Neural progenitor cell (in vitro differentiated cells): ENCODE data around the gene CNOT9. TPM values are rescaled to one million over a fixed set of nuclear protein-coding genes. Genes with fewer than 3 reads are reported as not detected.
A peak's percentile ranks its signal among the peaks of the same experiment; 100 is the strongest.
"Not testable (repeated sequence)": the region's sequence is repeated elsewhere in the genome, so short reads cannot be mapped to it uniquely, and the experiment has no call there.

ENCODE experiments used
- DNase-seq: peaks from one replicate; pipeline ENCODE4 v3.0.0-alpha.2; 2016; ENCODE audit warnings: low spot score
- H2AFZ ChIP-seq: fragments of 200-600 bp; sonication (generic); replicated peaks from 2 replicates; pipeline ENCODE4 v1.6.1; 2016; ENCODE audit warnings: antibody characterized with exemption
- H3F3A ChIP-seq: fragments of 200-600 bp; sonication (generic); 2 replicates; pipeline ENCODE4 v1.6.1; 2016; ENCODE audit warnings: antibody characterized with exemption, low read depth
- H3K27ac ChIP-seq: fragments of 200-600 bp; sonication (generic); 2 replicates; pipeline ENCODE4 v1.5.1; 2016; ENCODE audit warnings: mild to moderate bottlenecking
- H3K27me3 ChIP-seq: fragments of 200-600 bp; sonication (generic); 2 replicates; pipeline ENCODE4 v1.6.1; 2016; ENCODE audit warnings: mild to moderate bottlenecking, moderate library complexity
- H3K36me3 ChIP-seq: fragments of 200-600 bp; sonication (generic); 2 replicates; pipeline ENCODE4 v1.5.1; 2016
- H3K4me1 ChIP-seq: fragments of 200-600 bp; sonication (generic); 2 replicates; pipeline ENCODE4 v1.6.1; 2016; ENCODE audit warnings: mixed run types
- H3K4me2 ChIP-seq: fragments of 200-600 bp; sonication (generic); 2 replicates; pipeline ENCODE4 v1.6.1; 2016
- H3K4me3 ChIP-seq: fragments of 200-600 bp; sonication (generic); 2 replicates; pipeline ENCODE4 v1.5.1; 2016
- H3K79me2 ChIP-seq: fragments of 200-600 bp; sonication (generic); 2 replicates; pipeline ENCODE4 v1.6.1; 2016; ENCODE audit warnings: low read depth
- H3K9ac ChIP-seq: fragments of 200-600 bp; sonication (generic); 2 replicates; pipeline ENCODE4 v1.6.1; 2016
- H3K9me3 ChIP-seq: fragments of 200-600 bp; sonication (generic); 2 replicates; pipeline ENCODE4 v1.5.1; 2016; ENCODE audit warnings: low read depth
- H4K20me1 ChIP-seq: fragments of 200-600 bp; sonication (generic); 2 replicates; pipeline ENCODE4 v1.6.1; 2016; ENCODE audit warnings: low read depth
- H3K27ac Mint-ChIP-seq: 3 replicates; pipeline ENCODE4 v1.8.0; 2021; ENCODE audit warnings: mixed read lengths
- H3K27me3 Mint-ChIP-seq: 2 replicates; pipeline ENCODE4 v1.8.0; 2022; ENCODE audit warnings: low read depth, mild to moderate bottlenecking, inconsistent platforms, moderate library complexity, mixed read lengths; ENCODE audit not compliant: insufficient read depth
- H3K36me3 Mint-ChIP-seq: 3 replicates; pipeline ENCODE4 v1.8.0; 2021; ENCODE audit warnings: mixed read lengths
- H3K4me1 Mint-ChIP-seq: 3 replicates; pipeline ENCODE4 v1.8.0; 2021; ENCODE audit warnings: mixed read lengths
- H3K4me3 Mint-ChIP-seq: 3 replicates; pipeline ENCODE4 v1.8.0; 2021; ENCODE audit warnings: mild to moderate bottlenecking, moderate library complexity, mixed read lengths
- H3K9me3 Mint-ChIP-seq: 3 replicates; pipeline ENCODE4 v1.8.0; 2020; ENCODE audit warnings: mixed read lengths
- EZH2 ChIP-seq: fragments of 200-600 bp; sonication (generic); IDR thresholded peaks from 2 replicates; pipeline ENCODE4 v1.6.1; 2017; ENCODE audit warnings: antibody characterized with exemption, mild to moderate bottlenecking, moderate library complexity
- EZH2phosphoT487 ChIP-seq: fragments of 200-600 bp; sonication (generic); IDR thresholded peaks from 2 replicates; pipeline ENCODE4 v1.6.1; 2017; ENCODE audit warnings: antibody characterized with exemption
- total RNA-seq: library from RNA; depleted of rRNA; stranded (reverse); fragments of >200 nt; gene quantifications from 2 replicates; pipeline ENCODE4 v1.2.3, GENCODE V29; 2015; ENCODE audit warnings: low replicate concordance
- TF ChIP-seq, protein P1 (sequence below): fragments of 200-600 bp; sonication (generic); IDR thresholded peaks from 2 replicates; pipeline ENCODE4 v1.5.1; 2017; ENCODE audit warnings: antibody characterized with exemption, mild to moderate bottlenecking

Gene CNOT9, protein sequence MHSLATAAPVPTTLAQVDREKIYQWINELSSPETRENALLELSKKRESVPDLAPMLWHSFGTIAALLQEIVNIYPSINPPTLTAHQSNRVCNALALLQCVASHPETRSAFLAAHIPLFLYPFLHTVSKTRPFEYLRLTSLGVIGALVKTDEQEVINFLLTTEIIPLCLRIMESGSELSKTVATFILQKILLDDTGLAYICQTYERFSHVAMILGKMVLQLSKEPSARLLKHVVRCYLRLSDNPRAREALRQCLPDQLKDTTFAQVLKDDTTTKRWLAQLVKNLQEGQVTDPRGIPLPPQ
- total RNA-seq: 85.0 and 87.1 TPM in 2 replicates

DNA sequence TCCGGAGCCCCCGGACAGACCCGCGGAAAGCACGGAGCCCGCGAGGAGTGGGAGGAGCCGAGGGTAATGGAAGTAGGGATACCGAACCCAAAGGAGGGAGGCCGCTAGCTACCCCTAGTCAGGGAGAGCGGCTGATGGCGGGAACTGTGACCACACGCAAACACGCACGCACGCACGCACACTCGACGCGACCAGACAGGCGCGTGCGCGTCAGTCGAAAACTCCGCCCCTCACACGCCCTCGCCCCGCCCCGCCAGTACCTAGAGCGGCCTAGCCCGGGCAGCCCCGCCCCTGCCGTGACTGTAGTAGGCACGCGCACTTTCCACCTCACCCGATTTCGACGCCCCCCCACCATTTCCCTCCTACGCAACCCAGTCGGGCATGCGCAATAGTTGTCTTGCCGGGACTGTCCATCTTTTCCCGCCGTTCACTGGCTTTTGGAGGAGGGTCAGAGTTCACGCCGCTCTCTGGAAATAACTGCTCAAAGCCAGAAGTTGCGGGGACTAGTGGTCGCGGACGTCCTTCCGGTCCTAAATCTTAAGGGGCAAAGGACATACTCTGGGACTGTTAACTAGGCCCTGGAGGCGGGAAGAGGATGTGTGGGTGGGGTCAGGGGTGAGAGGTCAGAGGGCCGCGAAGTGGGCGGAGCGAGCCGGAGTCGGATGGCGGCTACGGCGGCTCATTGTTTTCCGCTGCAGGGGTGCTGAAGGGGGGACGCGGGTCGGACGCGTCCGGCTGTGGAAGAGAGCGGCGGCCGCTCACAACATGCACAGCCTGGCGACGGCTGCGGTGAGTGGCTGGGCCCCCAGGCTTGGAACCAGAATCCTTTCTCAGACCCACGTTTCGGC lies at the start of gene CNOT9, which contains the start of gene USP37:
CNOT9 (plus strand) TSS at position 650 of the 848 bp plus-strand sequence; CDS start at position 766, 116 bp downstream.
USP37 (minus strand) TSS at position 162 of the 848 bp plus-strand sequence. CDS start 9,698 bp downstream, outside the sequence.
- Histone ChIP-seq H3K4me1 (peaks cover 28% of the 10 kb centered on the region), H4K20me1 (peaks cover 80% of the 10 kb centered on the region), H3K4me3 (peak within 1 kb of the TSS; percentile 66), H3K27ac (peak within 1 kb of the TSS; percentile 96), H3K4me2 (peak within 1 kb of the TSS; percentile 91), H3K27me3 (no peaks in the 10 kb centered on the region), H3K9me3 (no peaks in the 10 kb centered on the region), H3F3A (peaks cover 26% of the 10 kb centered on the region), H2AFZ (peak within 1 kb of the TSS; percentile 75), H3K9ac (peak within 1 kb of the TSS; percentile 84), H3K36me3 (peaks cover 6% of the 10 kb centered on the region), H3K79me2 (peaks cover 92% of the 10 kb centered on the region)
- peak within 1 kb of the TSS; percentile 99 for H3K27ac Mint-ChIP-seq
- no peaks in the 10 kb centered on the region for H3K9me3 Mint-ChIP-seq
- DNase-seq: peak; percentile 100
- H3K4me3 Mint-ChIP-seq: peak within 1 kb of the TSS; percentile 94
- no peaks in the 10 kb centered on the region for H3K27me3 Mint-ChIP-seq
- TF ChIP-seq, protein P1, sequence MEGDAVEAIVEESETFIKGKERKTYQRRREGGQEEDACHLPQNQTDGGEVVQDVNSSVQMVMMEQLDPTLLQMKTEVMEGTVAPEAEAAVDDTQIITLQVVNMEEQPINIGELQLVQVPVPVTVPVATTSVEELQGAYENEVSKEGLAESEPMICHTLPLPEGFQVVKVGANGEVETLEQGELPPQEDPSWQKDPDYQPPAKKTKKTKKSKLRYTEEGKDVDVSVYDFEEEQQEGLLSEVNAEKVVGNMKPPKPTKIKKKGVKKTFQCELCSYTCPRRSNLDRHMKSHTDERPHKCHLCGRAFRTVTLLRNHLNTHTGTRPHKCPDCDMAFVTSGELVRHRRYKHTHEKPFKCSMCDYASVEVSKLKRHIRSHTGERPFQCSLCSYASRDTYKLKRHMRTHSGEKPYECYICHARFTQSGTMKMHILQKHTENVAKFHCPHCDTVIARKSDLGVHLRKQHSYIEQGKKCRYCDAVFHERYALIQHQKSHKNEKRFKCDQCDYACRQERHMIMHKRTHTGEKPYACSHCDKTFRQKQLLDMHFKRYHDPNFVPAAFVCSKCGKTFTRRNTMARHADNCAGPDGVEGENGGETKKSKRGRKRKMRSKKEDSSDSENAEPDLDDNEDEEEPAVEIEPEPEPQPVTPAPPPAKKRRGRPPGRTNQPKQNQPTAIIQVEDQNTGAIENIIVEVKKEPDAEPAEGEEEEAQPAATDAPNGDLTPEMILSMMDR: no peak
- H3K36me3 Mint-ChIP-seq: peaks cover 13% of the 10 kb centered on the region
- peaks cover 36% of the 10 kb centered on the region for H3K4me1 Mint-ChIP-seq

DNA sequence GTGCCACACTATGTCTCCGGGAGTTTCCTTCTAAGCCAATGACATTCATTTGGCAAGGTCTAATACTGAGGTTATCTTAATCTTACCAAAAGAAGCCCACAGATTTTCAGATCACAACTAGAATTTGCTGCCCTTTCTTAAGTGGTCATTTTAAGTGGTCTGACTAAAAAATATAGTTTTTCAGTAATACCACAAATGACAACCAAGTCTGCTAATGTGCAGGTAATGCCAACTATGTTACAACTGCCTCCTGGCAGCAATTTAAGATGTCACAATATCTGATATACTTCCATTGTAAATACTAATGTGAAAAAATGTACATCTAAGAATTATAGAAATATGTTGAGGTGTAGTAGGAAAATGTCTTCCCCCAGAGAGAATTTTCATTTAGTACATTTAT lies 49.8 kb upstream of the CNOT9 start:
- peaks cover 10% of the 10 kb centered on the region for H3K36me3 ChIP-seq
- H3K27ac ChIP-seq: no peak overlapping the region
- no peaks in the 10 kb centered on the region for H3K9me3 ChIP-seq
- Mint-ChIP-seq H3K4me1 (no peaks in the 10 kb centered on the region), H3K9me3 (peaks cover 4% of the 10 kb centered on the region), H3K36me3 (peaks cover 37% of the 10 kb centered on the region), H3K27me3 (no peaks in the 10 kb centered on the region), H3K4me3 (no peak overlapping the region), H3K27ac (no peak overlapping the region)
- no peaks in the 10 kb centered on the region for H3K27me3 ChIP-seq
- H4K20me1 ChIP-seq: no peaks in the 10 kb centered on the region
- TF ChIP-seq, protein P1: no peak
- no peak for TF ChIP-seq EZH2
- TF ChIP-seq EZH2phosphoT487: no peak
- no peak overlapping the region for H3K4me2 ChIP-seq
- H3K4me3 ChIP-seq: no peak overlapping the region
- H2AFZ ChIP-seq: no peak overlapping the region
- DNase-seq: no peak
- peaks cover 25% of the 10 kb centered on the region for H3K79me2 ChIP-seq
- no peaks in the 10 kb centered on the region for H3K4me1 ChIP-seq
- H3K9ac ChIP-seq: no peak overlapping the region
- H3F3A ChIP-seq: no peaks in the 10 kb centered on the region

DNA sequence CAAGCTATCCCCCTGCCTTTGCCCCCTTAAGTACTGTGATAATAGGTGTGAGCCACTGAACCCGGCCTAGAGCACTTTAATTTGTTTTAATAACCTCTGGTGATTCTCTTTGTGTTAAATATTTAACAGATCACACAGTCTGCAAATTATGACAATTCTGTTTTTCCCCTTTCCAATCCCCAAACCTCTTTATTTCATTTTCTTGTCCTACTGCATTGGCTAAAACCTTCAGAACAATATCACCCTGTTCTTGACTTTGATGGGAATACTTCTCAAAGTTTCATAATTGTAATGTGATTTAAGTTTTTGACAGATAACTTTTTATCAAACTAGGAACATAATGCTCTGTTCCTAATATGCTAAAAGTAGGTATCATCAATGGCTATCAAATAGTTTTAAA lies 45.0 kb upstream of the CNOT9 start:
- no peak for DNase-seq
- Histone ChIP-seq H3K4me1 (no peaks in the 10 kb centered on the region), H3K79me2 (no peaks in the 10 kb centered on the region), H3K4me3 (no peak overlapping the region), H3K9me3 (no peaks in the 10 kb centered on the region), H3K4me2 (no peak overlapping the region), H3K9ac (no peak overlapping the region), H2AFZ (no peak overlapping the region), H4K20me1 (no peaks in the 10 kb centered on the region), H3K27ac (no peak overlapping the region), H3K27me3 (no peaks in the 10 kb centered on the region), H3F3A (no peaks in the 10 kb centered on the region), H3K36me3 (peaks cover 32% of the 10 kb centered on the region)
- Mint-ChIP-seq H3K4me1 (no peaks in the 10 kb centered on the region), H3K27ac (no peak overlapping the region), H3K27me3 (no peaks in the 10 kb centered on the region), H3K4me3 (no peak overlapping the region), H3K9me3 (peaks cover 21% of the 10 kb centered on the region), H3K36me3 (peaks cover 45% of the 10 kb centered on the region)
- TF ChIP-seq, protein P1: no peak
- TF ChIP-seq EZH2phosphoT487 (no peak), EZH2 (no peak)

DNA sequence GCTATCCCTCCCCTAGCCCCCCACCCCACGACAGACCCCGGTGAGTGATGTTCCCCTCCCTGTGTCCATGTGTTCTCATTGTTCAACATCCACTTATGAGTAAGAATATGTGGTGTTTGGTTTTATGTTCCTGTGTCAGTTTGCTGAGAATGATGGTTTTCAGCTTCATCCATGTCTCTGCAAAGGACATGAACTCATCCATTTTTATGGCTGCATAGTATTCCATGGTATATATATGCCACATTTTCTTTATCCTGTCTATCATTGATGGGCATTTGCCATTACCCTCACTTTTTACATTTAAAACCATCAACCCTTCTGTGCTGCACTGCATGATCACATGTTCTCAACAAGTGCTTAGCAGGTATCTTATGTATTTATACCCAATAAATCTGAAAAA lies 40.2 kb upstream of the CNOT9 start:
- H3K9me3 ChIP-seq, H3K27me3 Mint-ChIP-seq, H3K27ac Mint-ChIP-seq, H3K4me3 ChIP-seq, H3K9ac ChIP-seq, H2AFZ ChIP-seq, H4K20me1 ChIP-seq, H3K27ac ChIP-seq, H3K4me2 ChIP-seq, H3K27me3 ChIP-seq, H3K4me3 Mint-ChIP-seq, DNase-seq, H3K79me2 ChIP-seq, H3K4me1 Mint-ChIP-seq, H3K4me1 ChIP-seq, H3F3A ChIP-seq: not testable (repeated sequence)
- Mint-ChIP-seq H3K9me3 (peaks cover 21% of the 10 kb centered on the region), H3K36me3 (peaks cover 69% of the 10 kb centered on the region)
- peaks cover 43% of the 10 kb centered on the region for H3K36me3 ChIP-seq
